ENCODE measurements around the gene ADAMTSL3.

ADAMTSL3 gene

DNA sequence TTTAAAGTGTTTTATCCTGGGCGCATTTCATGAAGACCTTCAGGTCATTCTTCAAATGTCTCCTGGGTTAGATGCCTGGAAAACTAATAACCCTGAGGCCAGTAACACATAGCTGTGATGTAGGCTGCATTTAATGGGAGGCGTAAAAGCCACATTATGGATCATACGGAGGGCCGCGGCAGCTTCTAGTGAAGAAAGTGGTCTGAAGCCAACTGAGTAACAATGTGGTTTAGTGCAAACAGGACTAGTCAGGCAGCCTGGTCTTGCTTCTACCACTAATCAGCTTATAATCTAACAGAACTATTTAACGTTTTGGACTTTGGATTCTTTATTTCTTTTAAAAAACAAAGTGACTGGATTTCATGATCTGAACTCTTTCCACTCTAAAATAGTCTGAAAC is 54.4 kb downstream of the ADAMTSL3 start:
- no peak for DNase-seq (ENCODE audit: low spot score)

DNA sequence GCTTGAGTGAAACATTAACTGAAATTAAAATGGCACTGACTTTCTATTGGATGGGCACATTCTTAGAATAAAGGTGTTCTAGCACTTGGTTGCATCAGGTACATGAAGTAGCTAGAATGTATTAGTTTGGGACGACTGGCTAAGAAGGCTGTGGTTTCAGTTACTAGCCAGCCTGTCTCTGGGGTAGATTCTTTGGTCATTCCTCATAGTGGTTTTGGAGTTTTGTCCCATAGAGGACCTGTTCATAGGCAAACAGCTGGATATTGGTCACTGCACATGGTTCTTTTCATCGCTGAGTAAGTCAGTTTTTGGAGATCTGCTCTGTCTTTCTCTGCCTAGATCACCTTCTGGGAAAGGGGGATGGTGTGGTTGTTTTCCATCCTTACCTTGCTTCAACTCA is 55.3 kb downstream of the ADAMTSL3 start:
- no peak for DNase-seq (ENCODE audit: low spot score)

DNA sequence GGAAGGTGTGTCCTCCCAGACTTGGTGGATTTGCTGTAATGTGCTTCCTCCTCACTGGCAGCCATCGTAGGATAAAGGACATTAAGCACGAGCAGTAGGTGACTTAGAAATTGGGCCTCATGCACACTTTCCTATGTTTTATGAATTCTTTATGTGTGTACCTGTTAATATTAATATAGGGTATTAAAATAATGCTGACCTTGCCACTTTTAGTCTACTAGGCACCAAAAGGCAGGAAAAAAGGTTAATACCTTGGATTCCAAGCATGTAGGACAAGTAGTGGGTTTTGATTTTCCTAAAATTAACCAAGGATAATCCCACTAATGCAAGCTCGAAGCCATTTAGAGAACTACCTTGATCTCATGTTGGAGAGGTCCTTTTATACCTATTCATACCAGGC is 55.9 kb downstream of the ADAMTSL3 start:
- DNase-seq (ENCODE audit: low spot score): no peak

DNA sequence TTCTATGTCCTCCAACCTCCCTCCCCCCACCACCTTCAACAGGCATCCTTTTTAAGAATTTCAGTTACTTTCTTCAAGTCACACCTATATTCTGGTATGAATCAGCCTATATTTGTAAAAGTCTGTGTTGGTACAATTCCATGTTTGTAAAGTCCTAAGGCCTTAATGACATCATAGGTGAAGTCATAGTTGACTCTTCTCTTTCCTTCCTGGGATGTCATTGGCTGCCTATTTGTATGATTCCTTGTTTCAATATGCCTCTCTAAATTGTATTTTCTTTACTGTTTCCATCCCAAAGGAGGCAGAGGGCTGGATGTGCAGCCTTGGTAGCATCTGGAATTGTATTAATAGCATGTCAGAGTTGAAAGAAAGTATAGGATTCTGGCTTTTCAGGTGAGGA is 56.5 kb downstream of the ADAMTSL3 start:
- DNase-seq (ENCODE audit: low spot score): no peak

DNA sequence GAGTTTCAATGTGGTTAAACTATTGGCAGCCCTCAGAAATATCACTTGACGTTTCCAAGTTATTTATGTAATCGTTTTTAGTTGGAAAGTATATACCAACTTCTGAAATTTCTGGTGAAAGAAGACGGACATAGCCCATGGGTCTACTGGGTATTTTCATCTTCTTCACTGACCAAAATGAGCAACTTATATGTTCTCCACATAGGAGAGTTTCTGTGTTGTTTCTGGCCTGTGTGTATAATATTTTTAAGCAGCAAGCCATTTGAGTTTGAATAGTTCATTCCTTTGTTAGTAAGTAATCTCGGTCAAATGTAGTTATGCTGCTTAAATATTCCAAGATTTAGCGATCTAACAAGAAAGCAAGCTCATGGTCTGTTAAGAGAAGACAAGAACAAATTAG is 57.3 kb downstream of the ADAMTSL3 start:
- DNase-seq (ENCODE audit: low spot score): no peak

DNA sequence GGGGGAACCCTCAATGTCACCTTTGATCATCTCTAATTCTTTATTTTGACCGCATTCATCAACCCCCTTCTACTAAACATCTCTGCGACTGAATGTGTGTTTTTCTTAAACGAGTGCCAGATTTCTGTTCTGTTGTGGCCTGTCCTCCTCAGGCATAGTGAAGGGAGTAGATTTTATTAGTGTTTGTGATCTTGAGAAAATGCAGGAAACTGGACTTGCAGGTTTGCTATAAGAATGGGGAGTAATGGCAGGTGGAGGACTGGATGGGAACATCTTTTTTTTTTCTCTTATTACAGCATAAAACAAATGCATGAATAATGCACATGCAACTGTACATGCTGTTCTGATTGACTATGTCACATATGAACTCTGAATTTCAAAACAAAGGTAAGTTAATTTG is 59.3 kb downstream of the ADAMTSL3 start:
- no peak for DNase-seq (ENCODE audit: low spot score)

DNA sequence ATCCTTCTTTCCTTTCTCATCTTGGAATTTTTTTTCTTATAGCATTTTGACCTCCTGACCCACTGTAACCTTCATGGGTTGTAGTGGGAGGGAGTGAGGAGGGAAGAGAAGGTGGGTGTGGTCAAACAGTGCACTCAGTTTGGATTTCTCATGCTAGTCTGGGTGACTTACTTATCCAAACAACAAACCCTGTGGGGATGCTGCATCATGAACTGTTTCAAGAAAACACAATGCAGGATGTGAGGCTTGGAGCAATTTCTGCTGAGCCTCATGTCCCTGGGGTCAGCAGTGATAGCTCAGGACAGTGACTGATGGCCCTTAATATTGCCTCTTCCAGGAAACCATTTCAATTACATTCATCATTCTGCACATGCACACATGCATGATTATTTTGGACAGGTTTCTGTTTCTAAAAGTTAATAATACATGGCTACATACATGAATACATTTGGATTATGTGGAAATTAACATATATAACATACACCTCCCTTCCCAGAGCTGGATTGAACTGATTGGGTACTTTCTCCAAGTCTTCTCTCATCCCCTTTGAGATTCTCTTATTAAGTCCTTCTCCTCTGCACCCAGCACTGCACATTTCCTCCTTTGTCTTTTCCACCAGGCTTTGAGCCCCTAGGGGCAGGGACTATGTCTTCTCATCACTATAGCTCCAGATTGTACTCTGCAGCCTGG is 61.2 kb downstream of the ADAMTSL3 start:
- DNase-seq (ENCODE audit: low spot score): no peak

DNA sequence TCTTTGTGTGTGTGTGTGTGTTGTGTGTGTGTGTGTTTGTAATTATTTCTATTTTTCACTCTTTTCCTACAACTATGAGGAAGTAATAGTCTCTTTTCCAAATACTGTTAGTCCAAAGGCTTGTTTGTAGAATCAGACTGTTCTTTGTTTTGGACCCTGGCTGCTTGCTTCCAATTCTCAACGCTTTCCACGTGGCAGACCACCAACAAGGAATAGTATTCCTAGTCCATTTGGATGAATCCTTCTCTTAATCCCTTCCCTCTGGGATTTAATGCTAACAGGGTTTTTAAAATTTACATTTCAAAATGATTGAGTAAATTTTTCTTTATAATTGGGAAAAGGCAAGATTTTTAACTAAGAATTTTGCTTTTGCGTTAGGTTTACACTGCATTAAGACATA is 62.7 kb downstream of the ADAMTSL3 start:
- DNase-seq (ENCODE audit: low spot score): no peak

DNA sequence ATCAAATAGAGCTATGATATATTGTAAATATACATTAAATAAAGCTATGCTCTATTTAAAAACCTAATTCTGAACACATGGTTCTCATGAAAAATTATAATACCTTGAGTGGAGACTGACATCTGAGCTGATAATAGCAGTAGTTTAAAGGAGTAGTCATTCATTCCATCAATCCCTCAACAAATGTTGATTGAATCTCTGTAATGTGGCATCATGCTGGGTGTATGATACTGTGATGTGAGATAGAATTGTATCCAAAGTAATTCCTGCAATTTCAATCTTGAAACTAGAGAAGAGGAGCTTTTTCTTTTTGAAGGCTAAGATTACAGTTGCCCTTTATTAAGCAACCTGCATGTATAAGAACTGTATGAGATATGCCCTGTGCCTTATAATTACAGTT is 63.1 kb downstream of the ADAMTSL3 start:
- DNase-seq (ENCODE audit: low spot score): no peak

DNA sequence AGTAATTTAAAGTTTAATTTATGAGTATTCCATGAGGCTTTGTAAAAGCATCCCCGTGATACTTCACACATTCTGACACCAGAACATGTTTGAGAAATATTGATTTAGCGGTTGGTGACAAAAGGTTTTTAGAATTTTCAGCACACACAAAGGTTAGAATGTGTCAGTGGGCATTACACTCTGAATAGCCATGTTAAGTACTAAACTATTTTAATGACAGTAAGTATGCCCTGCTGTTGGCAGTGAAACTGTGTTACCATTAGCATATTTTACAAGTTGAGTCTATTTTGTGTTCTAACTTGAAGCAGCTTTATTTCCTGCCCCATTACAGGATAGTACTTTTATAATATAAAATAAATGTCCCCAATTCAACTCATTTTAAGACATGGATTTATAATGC is 66.5 kb downstream of the ADAMTSL3 start:
- no peak for DNase-seq (ENCODE audit: low spot score)

DNA sequence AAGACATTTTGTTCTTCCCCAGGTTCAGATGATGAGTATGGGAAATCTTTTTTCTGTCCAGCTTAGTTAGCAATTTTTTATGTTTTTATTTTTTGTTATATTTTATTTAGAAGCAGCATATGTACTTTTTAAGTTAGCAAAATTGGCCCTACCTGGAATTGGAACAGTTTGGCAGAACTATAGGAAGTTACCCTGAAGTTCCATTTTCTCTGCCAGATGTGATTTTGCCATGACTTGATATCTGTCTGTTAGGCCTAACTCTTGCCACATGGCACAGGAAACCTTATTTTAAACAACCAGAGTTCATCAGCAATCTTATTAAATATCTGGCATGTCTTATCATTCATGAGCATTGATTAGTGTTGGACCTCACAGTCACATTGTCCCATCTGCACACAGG is 67.1 kb downstream of the ADAMTSL3 start:
- DNase-seq (ENCODE audit: low spot score): no peak

DNA sequence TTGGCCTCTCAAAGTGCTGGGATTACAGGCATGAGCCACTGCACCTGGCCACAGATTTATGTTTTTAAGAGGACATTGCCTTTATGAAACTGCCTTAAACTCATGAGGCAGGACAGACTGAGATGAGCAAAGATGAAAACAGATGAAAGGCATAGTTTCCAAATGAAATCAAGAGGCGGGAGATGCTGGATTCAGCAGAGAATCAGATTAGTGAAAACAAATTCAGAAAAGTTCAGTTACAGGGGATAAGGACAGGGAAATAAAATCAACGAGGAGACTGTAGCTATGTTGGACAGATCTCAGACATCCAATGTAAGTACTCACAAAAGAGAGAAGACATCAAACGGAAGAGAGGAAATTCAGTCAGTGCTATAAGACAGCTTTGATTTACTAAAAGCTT is 68.1 kb downstream of the ADAMTSL3 start:
- no peak for DNase-seq (ENCODE audit: low spot score)

DNA sequence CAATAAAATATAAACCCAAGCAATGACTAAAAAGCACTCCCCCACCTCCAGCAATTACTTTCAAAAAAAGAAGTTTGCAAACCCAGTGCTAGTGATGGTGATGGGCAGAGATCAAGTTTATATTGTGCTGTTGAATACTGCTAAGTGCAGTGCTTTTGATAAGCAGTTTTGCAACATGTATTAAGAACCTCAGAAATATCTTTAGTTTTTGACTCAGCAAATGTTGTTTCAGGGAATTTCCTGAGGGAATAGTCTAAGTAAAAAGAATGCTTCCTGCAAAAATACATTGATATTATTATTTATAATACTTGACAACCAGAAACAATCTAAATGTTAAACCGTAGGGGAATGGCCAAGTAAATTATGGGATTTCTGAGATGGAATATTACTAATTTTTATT is 69.3 kb downstream of the ADAMTSL3 start:
- no peak for DNase-seq (ENCODE audit: low spot score)

DNA sequence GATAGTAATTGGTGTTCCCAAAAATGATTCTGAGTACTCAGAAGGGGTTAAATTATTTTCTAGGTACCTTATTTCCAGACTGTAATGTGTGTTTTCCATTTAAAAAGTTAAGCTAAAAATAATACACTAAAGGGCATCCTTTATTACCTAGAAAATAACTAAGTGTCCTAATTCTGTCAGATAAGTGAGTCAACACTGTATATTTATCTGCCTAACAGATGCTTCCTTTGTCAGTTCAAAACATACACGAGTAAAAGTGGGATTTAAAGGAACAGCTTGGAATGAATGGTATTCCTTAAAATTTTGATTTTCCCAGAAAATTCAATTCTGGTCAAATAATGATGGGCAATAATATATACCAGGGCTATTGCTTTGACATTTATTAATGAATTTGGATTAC is 78.3 kb downstream of the ADAMTSL3 start:
- DNase-seq (ENCODE audit: low spot score): no peak

DNA sequence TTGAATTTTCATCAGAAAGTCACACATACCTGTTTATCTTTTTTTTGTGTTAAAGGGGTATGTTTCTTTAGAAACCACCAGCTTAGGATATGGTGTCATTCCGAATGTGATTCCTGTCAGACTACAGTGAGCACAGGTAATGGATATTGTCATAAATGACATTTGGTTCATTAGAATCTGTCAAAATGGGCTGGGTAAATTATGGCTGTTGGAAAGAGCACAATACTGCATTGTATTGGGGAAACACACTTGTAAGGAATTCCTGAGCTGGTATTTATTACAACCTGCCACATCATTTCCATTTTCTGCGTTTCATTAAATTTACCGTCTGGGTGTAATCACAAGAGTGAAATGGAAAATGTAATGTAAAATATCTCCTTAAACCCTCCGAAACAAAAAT is 78.8 kb downstream of the ADAMTSL3 start:
- DNase-seq (ENCODE audit: low spot score): no peak

DNA sequence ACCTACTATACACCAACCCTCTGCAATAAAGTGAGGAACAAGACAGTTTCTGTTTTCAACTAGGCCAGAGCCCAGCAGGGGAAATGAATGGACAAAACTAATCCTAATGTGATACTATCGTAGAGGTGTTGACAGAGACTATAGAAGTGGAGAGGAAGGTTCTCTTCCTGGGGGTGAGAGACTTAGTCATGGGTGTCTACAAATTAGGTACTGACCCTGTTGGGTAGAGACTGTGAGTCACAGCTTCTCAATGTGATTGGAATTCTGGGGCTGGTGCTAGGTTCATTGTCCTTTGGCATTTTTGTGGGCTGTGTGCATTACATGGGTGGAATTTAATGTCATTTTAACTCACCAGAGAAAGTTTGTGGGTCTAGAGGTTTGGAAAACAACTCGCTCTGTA is 79.3 kb downstream of the ADAMTSL3 start:
- DNase-seq (ENCODE audit: low spot score): no peak

DNA sequence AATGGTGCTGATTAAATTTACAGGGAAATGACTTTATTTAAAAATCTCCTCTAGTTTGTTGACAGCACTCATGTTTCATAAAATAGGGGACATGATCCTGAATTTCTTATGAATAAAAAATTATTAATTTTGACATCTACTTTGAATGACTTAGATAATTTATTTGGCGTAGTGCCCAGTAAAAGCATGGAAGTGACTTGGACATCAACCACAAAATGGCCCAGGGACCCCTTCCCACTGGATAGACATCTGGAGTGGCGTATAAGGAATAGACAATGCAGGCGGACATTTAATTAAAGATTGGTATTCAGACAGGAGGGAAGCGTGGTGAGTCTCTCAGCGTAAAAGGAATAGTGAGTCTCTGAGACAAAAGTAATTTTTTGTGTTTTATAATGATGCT is 79.8 kb downstream of the ADAMTSL3 start:
- DNase-seq (ENCODE audit: low spot score): no peak

DNA sequence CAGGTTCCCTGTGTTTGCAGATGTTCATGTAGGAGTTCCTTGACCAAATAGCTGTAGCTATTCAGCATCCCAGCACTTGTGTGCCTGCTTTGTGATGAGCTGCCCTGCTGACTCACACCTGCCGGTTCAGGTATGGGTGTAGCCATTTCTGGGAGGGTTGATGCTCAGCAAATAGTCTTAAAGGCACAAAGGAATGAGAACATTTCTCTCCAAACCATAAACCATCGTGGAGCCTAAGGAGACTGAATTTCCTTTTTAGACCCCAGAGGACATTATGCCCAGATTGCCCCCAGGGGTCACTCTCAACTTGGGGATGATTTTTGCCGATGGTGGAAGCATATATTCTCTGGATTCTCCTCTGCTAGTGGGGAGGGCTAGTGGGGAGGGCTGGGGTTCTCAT is 80.6 kb downstream of the ADAMTSL3 start:
- no peak for DNase-seq (ENCODE audit: low spot score)

DNA sequence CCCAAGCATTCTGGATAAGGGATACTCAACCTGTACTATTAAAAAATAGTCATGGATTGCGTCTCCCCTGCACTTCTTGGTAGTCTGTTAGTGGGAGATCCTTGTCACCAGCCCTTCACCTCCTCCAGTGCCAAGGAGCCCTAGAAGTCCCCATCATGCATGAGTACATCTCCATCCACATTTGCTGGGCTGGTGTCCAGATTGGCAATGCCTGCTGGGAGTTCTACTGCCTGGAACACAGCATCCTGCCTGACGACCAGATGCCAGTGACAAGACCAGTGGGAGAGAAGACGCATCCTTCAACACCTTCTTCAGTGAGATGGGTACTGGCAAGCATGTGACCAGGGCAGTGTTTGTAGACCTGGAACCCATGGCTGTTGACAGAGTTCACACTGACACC is 85.7 kb downstream of the ADAMTSL3 start:
- no peak for DNase-seq (ENCODE audit: low spot score)

DNA sequence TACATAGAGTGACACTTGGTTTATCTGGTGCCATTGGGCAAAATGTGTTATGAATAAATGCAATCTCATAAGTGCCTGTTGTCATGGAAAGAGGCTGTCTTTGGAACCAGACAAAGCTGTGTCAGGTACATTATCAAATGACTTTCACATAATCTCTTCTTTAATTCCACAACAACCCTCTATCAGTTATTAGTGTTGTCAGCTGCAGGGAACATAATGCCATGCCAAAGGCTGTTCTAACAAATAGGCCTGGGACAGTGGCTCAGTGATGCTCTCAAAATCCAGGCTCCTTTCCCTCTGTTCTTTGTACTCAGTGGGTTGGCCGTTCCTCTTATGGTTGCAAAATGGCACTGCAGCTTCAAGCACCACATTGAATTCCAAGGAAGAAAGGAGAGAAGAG is 91.8 kb downstream of the ADAMTSL3 start:
- DNase-seq (ENCODE audit: low spot score): no peak

DNA sequence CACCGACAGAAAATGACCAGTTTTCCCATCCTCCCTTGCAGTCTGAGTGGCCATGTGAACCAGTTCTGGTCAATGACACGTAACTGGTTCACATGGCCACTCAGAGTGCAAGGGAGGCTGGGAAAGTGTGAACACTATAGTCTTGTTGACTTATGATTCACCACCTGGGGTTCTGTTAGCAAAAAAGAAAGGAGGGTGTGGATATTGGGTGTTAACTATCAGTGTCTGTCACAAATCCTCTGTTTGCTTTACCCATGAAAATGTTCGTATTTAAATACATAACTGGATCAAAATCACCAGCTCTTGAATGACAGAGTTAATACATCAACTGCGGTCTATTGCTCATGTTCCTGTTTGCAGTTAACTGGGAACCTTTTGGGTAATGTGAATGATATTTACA is 92.3 kb downstream of the ADAMTSL3 start:
- DNase-seq (ENCODE audit: low spot score): no peak

DNA sequence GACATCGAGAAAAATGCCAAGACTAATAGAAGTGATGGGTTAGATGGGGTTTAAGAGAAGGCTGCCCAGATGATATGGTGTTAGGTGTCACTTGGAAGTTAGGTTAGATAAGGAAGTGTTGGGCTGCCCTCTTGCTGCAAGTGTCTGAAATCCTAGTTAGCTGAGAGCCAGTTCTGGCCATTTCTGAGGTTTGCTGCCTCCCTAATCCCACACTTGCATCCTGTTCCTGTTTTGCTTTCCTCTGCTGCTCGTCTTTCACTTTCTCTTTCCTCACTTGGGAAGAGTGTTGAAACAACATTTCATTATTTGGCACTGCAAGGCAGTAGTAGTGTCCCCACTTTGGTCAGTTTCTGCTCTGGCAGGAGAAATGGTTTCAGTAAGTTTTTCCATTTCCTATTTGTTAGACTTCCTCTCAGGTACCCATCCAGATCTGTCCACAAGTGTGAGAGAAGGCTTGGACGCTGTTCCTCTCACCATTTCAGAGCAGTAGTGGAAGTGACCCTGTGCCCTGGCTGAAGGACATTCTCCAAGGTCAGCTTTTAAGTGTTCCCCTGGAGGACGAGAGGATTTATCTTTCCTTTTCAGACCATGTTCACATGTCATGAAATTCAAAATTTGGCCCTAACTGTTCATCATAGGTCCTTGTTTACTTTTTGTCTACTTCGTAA is 93.3 kb downstream of the ADAMTSL3 start:
- no peak for DNase-seq (ENCODE audit: low spot score)

DNA sequence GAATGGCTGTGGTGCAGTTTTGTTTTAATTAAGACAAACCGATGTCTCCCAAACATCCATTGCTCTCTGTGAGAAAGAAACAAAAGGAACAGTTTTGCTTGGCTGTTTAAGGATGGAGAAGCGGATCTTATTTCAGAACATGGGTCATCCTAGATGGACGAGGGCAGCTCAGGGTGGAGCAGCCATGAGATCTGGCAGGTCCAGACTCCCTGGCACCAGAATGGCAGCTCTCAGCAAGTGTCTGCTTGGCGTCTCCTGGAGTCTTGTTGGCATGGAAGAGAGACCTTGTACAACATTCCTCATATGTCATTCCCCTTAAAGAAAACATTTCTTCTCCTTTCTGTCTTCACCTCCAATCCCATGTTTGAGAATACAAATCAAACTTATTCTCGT is 93.8 kb downstream of the ADAMTSL3 start:
- DNase-seq (ENCODE audit: low spot score): no peak

DNA sequence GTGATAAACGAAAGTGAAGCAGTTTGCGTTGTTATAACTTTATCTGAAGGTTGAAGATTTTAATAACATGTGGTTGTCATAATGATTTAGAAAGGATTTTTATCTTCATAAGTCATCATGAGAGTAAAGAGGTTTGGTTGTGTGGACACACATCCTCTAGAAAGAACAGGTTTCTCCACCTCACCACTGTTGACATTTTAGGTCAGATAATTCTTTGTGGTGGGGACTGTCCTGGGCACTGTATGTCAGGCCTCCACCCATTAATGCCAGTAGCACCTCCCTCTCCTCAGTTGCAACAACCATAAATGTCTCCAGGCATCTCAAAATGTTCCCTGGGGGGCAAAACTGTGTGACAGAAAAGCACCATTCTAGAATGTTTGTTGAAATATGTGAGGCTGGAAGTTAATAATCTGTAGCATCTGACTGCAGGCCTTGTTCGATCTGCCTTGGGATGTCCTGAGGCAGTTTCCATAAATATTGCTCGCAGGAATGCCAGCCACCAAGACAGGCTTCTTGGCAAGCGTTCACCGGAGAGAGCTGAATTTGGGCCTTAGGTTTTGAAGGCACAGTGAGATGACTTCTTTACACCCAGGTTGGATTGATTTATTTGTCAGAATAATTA is 100.1 kb downstream of the ADAMTSL3 start:
- DNase-seq (ENCODE audit: low spot score): no peak
